Nucleus accumbens (tissue), 56 donors: Measurements from ENCODE around the gene DPH2.

Source experiments
- DNase-seq, 56 donors: peaks; one replicate each; lab custom pipeline; 2025; lab: John Stamatoyannopoulos, UW

The DPH2 gene, protein sequence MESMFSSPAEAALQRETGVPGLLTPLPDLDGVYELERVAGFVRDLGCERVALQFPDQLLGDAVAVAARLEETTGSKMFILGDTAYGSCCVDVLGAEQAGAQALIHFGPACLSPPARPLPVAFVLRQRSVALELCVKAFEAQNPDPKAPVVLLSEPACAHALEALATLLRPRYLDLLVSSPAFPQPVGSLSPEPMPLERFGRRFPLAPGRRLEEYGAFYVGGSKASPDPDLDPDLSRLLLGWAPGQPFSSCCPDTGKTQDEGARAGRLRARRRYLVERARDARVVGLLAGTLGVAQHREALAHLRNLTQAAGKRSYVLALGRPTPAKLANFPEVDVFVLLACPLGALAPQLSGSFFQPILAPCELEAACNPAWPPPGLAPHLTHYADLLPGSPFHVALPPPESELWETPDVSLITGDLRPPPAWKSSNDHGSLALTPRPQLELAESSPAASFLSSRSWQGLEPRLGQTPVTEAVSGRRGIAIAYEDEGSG

GRCh38 chr1:43969746-43970466 lies at the start of gene DPH2:
Gene DPH2 (plus strand): TSS chr1:43970010. CDS start chr1:43970176, 166 bp downstream.
- DNase-seq, result peak; percentile 43 to 99 (median 95)

- no peak for DNase-seq
Measured at GRCh38 chr1:43921022-43921421, 48.8 kb upstream of the DPH2 start.

- DNase-seq, result no peak
Measured at GRCh38 chr1:43924516-43924915, 45.3 kb upstream of the DPH2 start.

DNA sequence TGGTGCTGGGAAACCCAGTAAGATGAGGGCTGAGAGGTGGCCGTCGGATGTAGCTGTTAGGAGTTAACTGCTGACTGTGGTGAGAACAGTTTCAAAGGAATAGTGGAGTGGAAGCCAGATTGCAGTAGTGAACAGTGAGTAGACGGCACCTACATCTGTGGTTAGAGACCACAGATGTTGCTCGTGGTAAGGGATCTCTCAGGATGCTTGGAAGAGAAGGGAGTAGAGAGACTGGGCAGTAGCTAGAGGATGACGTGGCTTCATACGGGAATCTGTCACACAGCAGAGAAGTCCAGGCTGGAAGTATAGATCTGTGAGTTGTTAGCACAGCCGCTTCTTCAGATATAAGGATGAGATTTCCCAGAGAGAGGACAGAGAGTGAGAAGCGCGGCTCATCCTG lies 44.0 kb upstream of the DPH2 start:
- no peak for DNase-seq

GRCh38 chr1:43930168-43930948 lies 39.5 kb upstream of the DPH2 start:
- no peak for DNase-seq

GRCh38 chr1:43930949-43931275 lies 38.9 kb upstream of the DPH2 start:
- no peak for DNase-seq

DNA sequence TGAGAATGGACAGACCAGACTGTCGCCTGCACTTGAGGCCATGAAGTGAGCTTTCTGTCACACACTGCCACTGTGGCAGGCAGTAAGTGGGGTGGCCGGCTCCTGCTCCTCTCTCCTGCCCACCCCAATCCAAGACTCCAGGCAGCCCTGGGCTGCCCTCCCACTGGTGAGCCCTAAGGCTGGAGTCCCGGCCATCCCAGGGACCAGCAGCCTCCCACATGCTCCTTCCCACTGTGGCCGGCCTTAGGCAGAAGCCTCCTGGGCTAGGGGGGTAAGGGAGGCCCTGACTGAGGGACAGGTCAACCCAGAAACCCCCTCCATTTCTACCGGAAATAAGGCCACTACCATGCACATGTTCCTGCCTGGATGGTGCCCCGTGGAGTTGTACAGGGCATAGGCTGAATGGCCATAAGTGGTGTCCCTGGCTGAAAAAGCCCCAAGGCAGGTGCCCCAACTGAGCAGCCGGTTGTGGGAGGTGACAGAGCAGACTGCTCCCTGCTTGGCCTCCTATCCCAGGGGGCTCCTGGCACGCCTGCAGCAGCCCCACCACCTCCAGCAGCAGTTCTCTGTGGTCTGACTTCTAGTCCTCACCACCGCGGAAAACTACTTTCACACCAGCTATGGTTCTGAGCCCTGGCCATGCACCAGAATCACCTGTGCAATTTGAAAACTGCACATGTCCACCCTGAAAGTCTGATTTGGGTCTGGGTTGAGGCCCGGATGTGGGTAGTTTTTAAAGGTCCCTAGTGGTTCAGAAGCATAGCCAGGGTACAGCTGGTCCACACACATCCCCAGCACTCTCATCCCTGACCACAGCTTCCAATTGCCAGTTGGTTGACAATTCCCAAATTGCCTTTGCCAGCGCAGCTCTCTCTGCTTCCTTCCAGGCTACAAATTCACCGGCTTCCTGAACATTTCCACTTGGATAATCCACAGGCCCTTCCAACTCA lies 37.8 kb upstream of the DPH2 start:
- no peak for DNase-seq

- no peak for DNase-seq
Measured at GRCh38 chr1:43932786-43933385, 36.9 kb upstream of the DPH2 start.

DNA sequence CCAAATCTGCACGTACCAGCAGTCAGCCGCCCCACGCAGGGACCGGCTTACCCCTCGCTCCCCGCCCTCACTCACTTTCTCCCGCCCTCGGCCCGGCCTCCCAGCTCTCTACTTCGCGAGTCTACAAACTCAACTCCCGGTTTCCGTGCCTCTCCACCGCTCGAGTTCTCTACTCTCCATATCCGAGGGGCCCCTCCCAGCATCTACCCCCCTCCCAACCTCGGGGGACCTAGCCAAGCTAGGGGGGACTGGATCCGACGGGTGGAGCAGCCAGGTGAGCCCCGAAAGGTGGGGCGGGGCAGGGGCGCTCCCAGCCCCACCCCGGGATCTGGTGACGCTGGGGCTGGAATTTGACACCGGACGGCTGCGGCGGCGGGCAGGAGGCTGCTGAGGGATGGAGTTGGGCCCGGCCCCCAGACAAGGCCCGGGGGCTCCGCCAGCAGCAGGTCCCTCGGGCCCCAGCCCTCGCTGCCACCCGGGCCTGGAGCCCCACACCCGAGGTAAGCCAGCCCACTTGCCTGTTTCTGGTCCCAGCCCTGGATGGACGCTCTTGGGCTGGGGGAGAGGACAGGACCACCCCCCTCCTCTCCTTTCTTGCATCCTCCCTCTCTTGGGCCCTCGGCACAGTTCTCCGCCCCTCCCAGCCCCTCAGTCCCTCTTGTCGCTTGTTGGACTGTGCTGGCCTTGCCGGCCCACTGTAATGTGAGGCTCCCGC lies 36.3 kb upstream of the DPH2 start, which contains the start of gene ARTN:
Gene ARTN (plus strand): TSS at position 416 of the 715 bp plus-strand sequence. CDS start 1,856 bp downstream, outside the sequence.
- DNase-seq, result peak in 1 of 56 donors; percentile 9

- DNase-seq, result peak in 33 of 56 donors; percentile 14 to 78 (median 37)
Measured at GRCh38 chr1:43934101-43934985, 35.5 kb upstream of the DPH2 start.

DNA sequence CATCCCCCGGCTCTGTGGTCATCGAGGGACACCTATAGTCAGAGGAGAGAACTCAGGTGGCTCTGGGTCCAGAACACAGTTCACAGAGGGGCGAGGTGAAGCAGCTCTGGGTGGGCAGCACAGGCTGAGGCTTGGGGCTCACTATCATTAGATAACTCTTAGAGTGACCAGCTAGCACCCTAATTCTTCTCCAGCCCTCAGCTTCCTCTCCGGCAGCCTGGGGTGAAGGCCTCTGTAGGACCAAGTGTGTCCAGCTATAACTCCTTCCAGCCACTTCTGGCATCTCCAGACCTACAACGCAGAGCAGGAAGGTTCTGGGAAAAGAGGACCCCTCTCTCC lies 34.9 kb upstream of the DPH2 start:
- DNase-seq, result peak in 1 of 56 donors; percentile 29

GRCh38 chr1:43935711-43936427 lies 33.9 kb upstream of the DPH2 start:
- DNase-seq, result peak in 2 of 56 donors; percentile 37 to 51

DNA sequence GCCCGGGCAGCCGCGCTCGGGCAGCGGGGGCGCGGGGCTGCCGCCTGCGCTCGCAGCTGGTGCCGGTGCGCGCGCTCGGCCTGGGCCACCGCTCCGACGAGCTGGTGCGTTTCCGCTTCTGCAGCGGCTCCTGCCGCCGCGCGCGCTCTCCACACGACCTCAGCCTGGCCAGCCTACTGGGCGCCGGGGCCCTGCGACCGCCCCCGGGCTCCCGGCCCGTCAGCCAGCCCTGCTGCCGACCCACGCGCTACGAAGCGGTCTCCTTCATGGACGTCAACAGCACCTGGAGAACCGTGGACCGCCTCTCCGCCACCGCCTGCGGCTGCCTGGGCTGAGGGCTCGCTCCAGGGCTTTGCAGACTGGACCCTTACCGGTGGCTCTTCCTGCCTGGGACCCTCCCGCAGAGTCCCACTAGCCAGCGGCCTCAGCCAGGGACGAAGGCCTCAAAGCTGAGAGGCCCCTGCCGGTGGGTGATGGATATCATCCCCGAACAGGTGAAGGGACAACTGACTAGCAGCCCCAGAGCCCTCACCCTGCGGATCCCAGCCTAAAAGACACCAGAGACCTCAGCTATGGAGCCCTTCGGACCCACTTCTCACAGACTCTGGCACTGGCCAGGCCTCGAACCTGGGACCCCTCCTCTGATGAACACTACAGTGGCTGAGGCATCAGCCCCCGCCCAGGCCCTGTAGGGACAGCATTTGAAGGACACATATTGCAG lies 33.2 kb upstream of the DPH2 start:
- DNase-seq, result peak in 15 of 56 donors; percentile 15 to 51 (median 25)

DNA sequence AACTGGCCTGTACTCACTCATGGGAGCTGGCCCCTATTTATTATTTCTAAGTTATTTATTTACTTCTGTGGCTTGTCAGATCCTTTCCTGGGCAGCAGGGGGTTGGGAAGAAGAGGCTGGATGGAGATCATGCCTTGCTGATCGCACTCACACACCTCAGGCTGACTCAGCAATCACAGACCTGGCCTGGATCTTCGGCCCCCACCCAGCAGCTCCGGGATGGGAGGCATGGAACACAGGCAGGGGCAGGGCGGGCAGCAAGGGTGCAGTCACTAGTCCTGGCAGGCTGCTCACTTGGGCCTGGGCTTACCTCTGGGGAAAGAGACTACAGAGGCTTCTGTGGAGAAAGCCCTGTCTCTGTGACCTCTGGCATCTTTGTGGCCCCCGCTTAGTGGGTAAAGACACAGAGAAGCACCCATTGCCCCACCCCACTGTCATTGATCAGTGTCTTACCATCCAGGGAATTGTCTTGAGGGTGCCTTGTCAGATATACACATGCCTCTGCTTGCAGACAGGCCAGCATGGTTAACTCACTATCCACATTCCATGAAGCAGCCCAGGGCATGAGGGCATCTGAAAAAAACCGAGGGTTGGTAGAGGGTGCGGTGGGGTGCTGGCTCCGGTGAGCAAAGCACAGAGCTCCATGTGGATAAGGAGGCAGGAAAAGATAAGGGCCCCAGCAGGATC lies 32.5 kb upstream of the DPH2 start:
- no peak for DNase-seq

DNA sequence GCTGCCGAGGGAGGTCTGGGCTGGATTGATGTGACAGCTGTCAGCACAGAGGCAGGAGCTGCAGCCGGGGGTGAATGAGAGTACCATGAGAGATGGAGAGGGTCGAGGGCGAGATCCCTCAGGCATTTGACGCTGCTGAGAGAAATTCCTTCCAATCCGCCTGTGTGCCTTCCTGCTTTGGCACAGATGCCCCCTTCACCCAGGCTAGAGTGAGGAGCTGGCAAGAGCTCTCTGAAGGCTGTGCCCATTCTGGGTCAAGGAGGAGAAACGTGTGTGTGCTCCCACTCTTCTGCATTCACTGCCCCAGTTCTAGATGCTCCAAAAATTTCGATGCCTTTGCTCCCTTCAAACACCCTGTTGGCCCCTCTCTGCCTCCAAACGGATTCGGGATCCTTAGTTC lies 31.4 kb upstream of the DPH2 start:
- DNase-seq, result no peak
